ENCODE results near the gene TUFT1.

The TUFT1 gene

GRCh38 chr1:151619489-151620093 is 79.5 kb downstream of the TUFT1 start:
- no peak for DNase-seq

- no peak for DNase-seq
Measured at GRCh38 chr1:151620286-151620685, 80.2 kb downstream of the TUFT1 start.

- no peak for DNase-seq
Measured at GRCh38 chr1:151621351-151621750, 81.2 kb downstream of the TUFT1 start.

- no peak for DNase-seq
Measured at GRCh38 chr1:151624783-151625182, 84.7 kb downstream of the TUFT1 start.

- no peak for DNase-seq
Measured at GRCh38 chr1:151626740-151627334, 86.7 kb downstream of the TUFT1 start.

- no peak for DNase-seq
Measured at GRCh38 chr1:151629278-151629677, 89.2 kb downstream of the TUFT1 start.
